ENCODE results near the gene LPP. TPM values are rescaled to one million over a fixed set of nuclear protein-coding genes. Genes with fewer than 3 reads are reported as not detected.

The LPP gene
- total RNA-seq, 4 donors from 2014 or later, result 45.9 to 81.1 (median 63.0) TPM

DNA sequence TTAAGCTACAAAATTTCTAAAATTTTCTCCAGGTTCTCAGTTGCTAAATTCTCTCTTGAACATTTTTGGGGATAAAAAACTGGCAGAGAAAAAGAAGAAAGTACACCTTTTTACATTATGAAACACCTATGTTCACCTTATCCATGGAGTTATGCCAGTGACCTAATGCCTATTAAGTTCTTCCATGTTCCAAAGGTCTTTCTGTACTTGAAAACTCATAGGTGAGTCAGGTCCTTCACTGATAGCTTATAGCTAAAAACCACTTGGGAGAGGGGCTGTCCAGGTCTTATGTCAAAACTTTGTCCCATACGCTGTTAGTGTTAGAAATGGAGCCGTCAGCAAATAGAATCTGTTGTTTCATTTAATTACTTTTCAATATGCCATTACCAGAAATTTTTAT is 530.3 kb downstream of the LPP start:
- H3K4me3 ChIP-seq (ENCODE audit: low read depth, poor library complexity, severe bottlenecking), result no peak overlapping the region
- DNase-seq (ENCODE audit: low spot score in 2 of 2), result no peak
- no peak for TF ChIP-seq POLR2A (IDR thresholded peaks at IDR 0.05)
- TF ChIP-seq CTCF (IDR thresholded peaks at IDR 0.05), result no peak
- intact Hi-C loops (cut with DNase I; ENCODE audit: low total_unique reads), result no loop called here
- WGBS, 2 donors, result 96 to 97% methylated on average over 2 of the region's 2 CpGs

- intact Hi-C loops (cut with DNase I; ENCODE audit: low total_unique reads), result no loop called here
- 98 to 100% methylated on average over 1 of the region's 1 CpG for WGBS, 2 donors
- no peak for DNase-seq (ENCODE audit: low spot score in 2 of 2)
- no peak for TF ChIP-seq POLR2A (IDR thresholded peaks at IDR 0.05)
- no peak for TF ChIP-seq CTCF (IDR thresholded peaks at IDR 0.05)
- H3K4me3 ChIP-seq (ENCODE audit: low read depth, poor library complexity, severe bottlenecking), result no peak overlapping the region
These were observed 531.8 kb downstream of the LPP start for GRCh38 chr3:188685789-188686188.

DNA sequence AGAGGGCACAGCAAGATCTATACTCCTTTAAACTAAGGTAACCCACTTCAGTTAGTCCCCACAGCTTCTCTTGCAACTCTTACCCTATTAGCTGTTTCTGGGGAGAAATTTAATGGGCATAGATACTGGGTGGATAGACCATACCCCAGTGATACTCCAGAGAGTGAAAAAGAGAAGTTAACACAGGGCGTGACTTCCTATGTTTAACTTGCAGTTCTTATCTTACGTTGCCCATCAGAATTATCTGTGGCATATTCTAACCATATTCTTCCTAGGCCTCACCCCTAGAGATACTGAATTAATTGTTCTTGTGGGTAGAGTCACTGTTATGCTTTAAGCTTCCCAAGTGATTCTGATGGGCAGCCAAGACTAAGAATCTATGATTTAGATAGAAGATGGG is 532.4 kb downstream of the LPP start:
- no peak overlapping the region for H3K4me3 ChIP-seq (ENCODE audit: low read depth, poor library complexity, severe bottlenecking)
- WGBS, 2 donors, result 72 to 75% methylated on average over 2 of the region's 2 CpGs
- TF ChIP-seq POLR2A (IDR thresholded peaks at IDR 0.05), result no peak
- TF ChIP-seq CTCF (IDR thresholded peaks at IDR 0.05), result no peak
- DNase-seq (ENCODE audit: low spot score in 2 of 2), result no peak
- intact Hi-C loops (cut with DNase I; ENCODE audit: low total_unique reads), result no loop called here

DNA sequence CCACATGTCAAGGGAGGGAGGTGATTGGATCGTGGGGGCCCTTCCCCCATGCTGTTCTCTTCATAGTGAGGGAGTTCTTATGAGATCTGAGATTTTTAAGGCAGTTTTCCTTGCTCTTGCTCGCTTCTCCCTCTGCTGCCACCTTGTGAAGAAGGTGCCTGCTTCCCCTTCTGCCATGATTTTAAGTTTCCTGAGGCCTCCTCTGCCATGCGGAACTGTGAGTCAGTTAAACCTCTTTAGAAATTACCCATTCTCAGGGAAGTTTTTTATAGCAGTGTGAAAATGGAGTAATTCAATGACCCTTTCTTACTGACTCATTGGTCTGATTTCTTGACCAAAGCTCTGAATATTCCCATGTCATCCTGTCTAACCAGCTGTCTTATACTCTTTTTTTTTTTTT is 533.4 kb downstream of the LPP start:
- DNase-seq (ENCODE audit: low spot score in 2 of 2), result no peak
- TF ChIP-seq POLR2A (IDR thresholded peaks at IDR 0.05) (no peak), CTCF (IDR thresholded peaks at IDR 0.05) (no peak)
- H3K4me3 ChIP-seq (ENCODE audit: low read depth, poor library complexity, severe bottlenecking), result no peak overlapping the region
- 85 to 93% methylated on average over 3 of the region's 3 CpGs for WGBS, 2 donors
- intact Hi-C loops (cut with DNase I; ENCODE audit: low total_unique reads), result no loop called here

- intact Hi-C loops (cut with DNase I; ENCODE audit: low total_unique reads), result no loop called here
- TF ChIP-seq POLR2A (IDR thresholded peaks at IDR 0.05) (no peak), CTCF (IDR thresholded peaks at IDR 0.05) (no peak)
- 31 to 44% methylated on average over 2 of the region's 2 CpGs for WGBS, 2 donors
- peak in 1 of 2 donors; percentile 53 for DNase-seq (ENCODE audit: low spot score in 2 of 2)
- H3K4me3 ChIP-seq (ENCODE audit: low read depth, poor library complexity, severe bottlenecking), result no peak overlapping the region
These were observed 535.2 kb downstream of the LPP start for GRCh38 chr3:188689101-188689574.

DNA sequence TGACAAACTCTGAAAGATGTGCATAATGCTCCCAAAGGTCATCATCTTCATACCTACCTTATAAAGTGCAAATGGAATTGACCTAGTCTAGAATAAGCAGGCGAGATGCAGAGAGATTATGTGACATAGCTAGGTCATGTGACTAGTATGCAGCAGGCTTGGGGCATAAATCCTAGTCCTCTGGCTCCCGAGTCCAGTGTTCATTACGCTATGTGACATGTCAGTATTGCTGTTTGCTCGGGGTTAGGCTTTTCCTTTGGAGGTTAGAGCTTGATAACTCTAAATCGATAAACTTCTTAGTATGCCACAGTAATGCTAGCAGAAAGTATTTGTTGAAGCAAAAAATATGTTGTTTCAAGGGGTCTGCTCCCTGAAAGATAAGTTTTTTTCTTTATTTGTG is 536.1 kb downstream of the LPP start:
- DNase-seq (ENCODE audit: low spot score in 2 of 2), result no peak
- intact Hi-C loops (cut with DNase I; ENCODE audit: low total_unique reads), result no loop called here
- TF ChIP-seq CTCF (IDR thresholded peaks at IDR 0.05) (no peak), POLR2A (IDR thresholded peaks at IDR 0.05) (no peak)
- H3K4me3 ChIP-seq (ENCODE audit: low read depth, poor library complexity, severe bottlenecking), result no peak overlapping the region
- WGBS, 2 donors, result 94 to 97% methylated on average over 5 of the region's 5 CpGs
